CD4-positive, alpha-beta T cell treated with Interleukin-2 at 100 ng/mL for 4 hours (primary cell): ENCODE data around the gene WNT9A.

ENCODE experiments used
- DNase-seq: peaks from one replicate; pipeline ENCODE4 v3.0.0-alpha.2; 2020; ENCODE audit warnings: low spot score

The WNT9A gene

GRCh38 chr1:227897704-227898438, 49.9 kb downstream of the WNT9A start:
- no peak for DNase-seq

- no peak for DNase-seq
Observed at GRCh38 chr1:227896710-227897655, 50.7 kb downstream of the WNT9A start.

- DNase-seq = no peak
Observed at GRCh38 chr1:227895828-227896685, 51.7 kb downstream of the WNT9A start.

GRCh38 chr1:227894831-227895451, 52.8 kb downstream of the WNT9A start:
- DNase-seq = no peak

- no peak for DNase-seq
Observed at GRCh38 chr1:227893949-227894721, 53.6 kb downstream of the WNT9A start.

- DNase-seq = no peak
Observed at GRCh38 chr1:227893300-227893948, 54.3 kb downstream of the WNT9A start.

- DNase-seq = no peak
Observed at GRCh38 chr1:227892489-227893299, 55.0 kb downstream of the WNT9A start.

- DNase-seq = no peak
Observed at GRCh38 chr1:227891955-227892488, 55.7 kb downstream of the WNT9A start.

- DNase-seq = no peak
Observed at GRCh38 chr1:227891223-227891954, 56.3 kb downstream of the WNT9A start.

GRCh38 chr1:227890451-227891222, 57.1 kb downstream of the WNT9A start:
- DNase-seq = no peak

- no peak for DNase-seq
Observed at GRCh38 chr1:227889863-227890405, 57.8 kb downstream of the WNT9A start.

GRCh38 chr1:227889047-227889862, 58.5 kb downstream of the WNT9A start:
- no peak for DNase-seq

GRCh38 chr1:227888404-227889046, 59.2 kb downstream of the WNT9A start:
- no peak for DNase-seq

- peak; percentile 49 for DNase-seq
Observed at GRCh38 chr1:227887697-227888403, 59.9 kb downstream of the WNT9A start.

GRCh38 chr1:227886993-227887696, 60.6 kb downstream of the WNT9A start:
- peak; percentile 38 for DNase-seq
